K562 (cell line): ENCODE results near the gene TIMM8A.

ENCODE experiments used
- ARID2 ChIP-seq: fragments of 450-650 bp; IDR thresholded peaks from 2 replicates; pipeline ENCODE4 v1.6.1; 2017; ENCODE audit warnings: antibody characterized with exemption, mild to moderate bottlenecking
- CTCF ChIP-seq, 3 experiments: IDR thresholded peaks in 2 of 3; conservative IDR thresholded peaks in 1 of 3; 2 replicates each; pipeline ENCODE4 v1.5.1; 2011 to 2012; ENCODE audit warnings: low read length in 3 of 3, mild to moderate bottlenecking in 3 of 3, control low read depth in 2 of 3, improper control_type of control experiment in 1 of 3, inconsistent platforms in 1 of 3, low read depth in 1 of 3, mixed read lengths in 1 of 3, moderate library complexity in 1 of 3; ENCODE audit not compliant: insufficient read depth in 2 of 3
- ETV6 ChIP-seq, 3 experiments: fragments of 150-350 bp in 1 of 3; sonication (generic) in 1 of 3; formaldehyde crosslinking in 1 of 3; IDR thresholded peaks; 2 replicates each; pipeline versions ENCODE4 v1.6.1 to v1.8.0; 2014 to 2022; ENCODE audit warnings: borderline replicate concordance in 2 of 3, low read depth in 2 of 3, antibody characterized with exemption in 1 of 3, low read length in 1 of 3, mild to moderate bottlenecking in 1 of 3, missing genetic modification reagents in 1 of 3
- JUND ChIP-seq, 2 experiments: IDR thresholded peaks; 2 replicates in 1 of 2; 3 replicates in 1 of 2; pipeline ENCODE4 v1.6.1; 2011; ENCODE audit warnings: borderline replicate concordance in 2 of 2, low read depth in 2 of 2, low read length in 2 of 2, improper control_type of control experiment in 1 of 2, missing biosample characterization in 1 of 2, missing genetic modification characterization in 1 of 2, missing genetic modification reagents in 1 of 2
- PRPF4 ChIP-seq: fragments of 200-400 bp; formaldehyde crosslinking; IDR thresholded peaks from one replicate; pipeline ENCODE4 v1.6.1; 2017; ENCODE audit warnings: low read length, low read depth, mild to moderate bottlenecking; ENCODE audit not compliant: insufficient read depth, poor library complexity, severe bottlenecking
- TARDBP ChIP-seq: fragments of 450-650 bp; IDR thresholded peaks from 2 replicates; pipeline ENCODE4 v1.6.1; 2016
- ZNF609 ChIP-seq: sonication (generic); formaldehyde crosslinking; IDR thresholded peaks from 2 replicates; pipeline ENCODE4 v1.8.1; 2023; ENCODE audit warnings: missing genetic modification reagents, mild to moderate bottlenecking, borderline replicate concordance
- TF ChIP-seq, protein P1 (sequence below): fragments of 250-450 bp; sonication (Bioruptor Pico); IDR thresholded peaks from 2 replicates; pipeline ENCODE4 v1.5.1; 2021; ENCODE audit warnings: mild to moderate bottlenecking

GRCh38 chrX:101347859-101348451 lies 587 bp downstream of the TIMM8A start:
- no peak for TF ChIP-seq ARID2
- TF ChIP-seq CTCF (IDR thresholded peaks at IDR 0.05 in 2 of 3, conservative IDR thresholded peaks at IDR 0.05 in 1 of 3; ENCODE audit: insufficient read depth in 2 of 3, low read depth in 1 of 3, low read length in 3 of 3) = no peak
- no peak for TF ChIP-seq PRPF4
- TF ChIP-seq TARDBP = no peak
- TF ChIP-seq ETV6 (IDR thresholded peaks at IDR 0.05; ENCODE audit: borderline replicate concordance in 1 of 2, low read depth in 2 of 2, low read length in 1 of 2) = no peak
- TF ChIP-seq ETV6 (CRISPR knock-in tag; IDR thresholded peaks at IDR 0.05; ENCODE audit: borderline replicate concordance) = no peak
- TF ChIP-seq, protein P1, sequence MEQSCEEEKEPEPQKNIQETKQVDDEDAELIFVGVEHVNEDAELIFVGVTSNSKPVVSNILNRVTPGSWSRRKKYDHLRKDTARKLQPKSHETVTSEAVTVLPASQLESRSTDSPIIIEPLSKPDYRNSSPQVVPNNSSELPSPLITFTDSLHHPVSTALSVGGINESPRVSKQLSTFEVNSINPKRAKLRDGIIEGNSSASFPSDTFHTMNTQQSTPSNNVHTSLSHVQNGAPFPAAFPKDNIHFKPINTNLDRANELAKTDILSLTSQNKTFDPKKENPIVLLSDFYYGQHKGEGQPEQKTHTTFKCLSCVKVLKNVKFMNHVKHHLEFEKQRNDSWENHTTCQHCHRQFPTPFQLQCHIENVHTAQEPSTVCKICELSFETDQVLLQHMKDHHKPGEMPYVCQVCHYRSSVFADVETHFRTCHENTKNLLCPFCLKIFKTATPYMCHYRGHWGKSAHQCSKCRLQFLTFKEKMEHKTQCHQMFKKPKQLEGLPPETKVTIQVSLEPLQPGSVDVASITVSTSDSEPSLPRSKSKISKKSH (CRISPR knock-in tag) = no peak
- no peak for TF ChIP-seq ZNF609 (CRISPR knock-in tag)
- no peak for TF ChIP-seq JUND (IDR thresholded peaks at IDR 0.05; ENCODE audit: borderline replicate concordance, low read depth, low read length)
- no peak for TF ChIP-seq JUND (tag; IDR thresholded peaks at IDR 0.05; ENCODE audit: borderline replicate concordance, low read depth, low read length)
